GM18867 (cell line): ENCODE results near the gene CACNB4.
"Not testable (repeated sequence)": the region's sequence is repeated elsewhere in the genome, so short reads cannot be mapped to it uniquely, and the experiment has no call there.

ENCODE experiments used
- ATAC-seq: cut with Tn5 transposase; IDR thresholded peaks from one replicate; pipeline ENCODE4 v1.9.1; 2021; ENCODE audit warnings: mild to moderate bottlenecking, moderate library complexity; ENCODE audit not compliant: unreplicated experiment

The CACNB4 gene

DNA sequence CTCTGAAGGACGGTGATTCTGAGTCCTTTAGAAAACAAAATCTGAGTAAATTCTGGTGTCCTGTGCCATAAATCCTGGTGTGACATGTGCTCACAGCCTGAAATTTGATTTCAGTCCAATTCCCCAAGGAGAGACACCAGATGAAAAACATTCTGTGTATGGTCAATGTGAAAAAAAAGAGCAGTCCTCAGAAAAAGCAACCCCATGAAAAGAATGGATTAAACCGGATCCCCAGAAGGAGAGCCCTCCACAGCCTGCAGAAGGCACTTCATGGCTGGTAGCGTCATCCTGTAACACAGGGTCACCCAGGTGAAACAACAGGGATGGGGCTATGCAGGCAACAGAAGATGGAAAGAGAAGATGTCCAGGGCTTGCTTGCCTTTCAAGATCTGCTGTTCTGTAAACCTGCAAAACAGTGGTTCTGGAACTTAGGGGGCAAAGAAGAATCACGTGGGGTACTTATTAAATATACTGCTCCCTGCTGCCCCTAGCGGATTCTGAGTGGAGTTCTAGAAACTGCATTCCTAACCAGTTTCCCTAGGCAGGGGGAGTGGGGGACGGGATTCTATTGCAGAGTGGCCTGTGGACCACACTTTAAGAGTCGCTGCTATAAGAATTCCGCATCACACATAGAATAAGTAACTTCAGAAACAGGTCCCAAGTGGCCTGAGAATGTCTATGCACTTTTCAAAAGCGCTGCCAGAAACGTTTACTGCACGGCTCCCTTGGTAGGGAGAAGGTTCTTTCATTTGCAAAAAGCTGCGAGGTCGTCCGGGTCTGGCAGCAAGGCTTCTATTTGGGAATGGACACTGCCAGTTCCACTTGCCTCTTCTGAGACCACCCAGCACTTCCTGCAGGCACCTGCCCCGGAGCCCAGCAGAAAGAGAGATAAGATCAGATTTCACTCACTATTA, 151.7 kb downstream of the CACNB4 start:
- ATAC-seq, result peak; percentile 70

DNA sequence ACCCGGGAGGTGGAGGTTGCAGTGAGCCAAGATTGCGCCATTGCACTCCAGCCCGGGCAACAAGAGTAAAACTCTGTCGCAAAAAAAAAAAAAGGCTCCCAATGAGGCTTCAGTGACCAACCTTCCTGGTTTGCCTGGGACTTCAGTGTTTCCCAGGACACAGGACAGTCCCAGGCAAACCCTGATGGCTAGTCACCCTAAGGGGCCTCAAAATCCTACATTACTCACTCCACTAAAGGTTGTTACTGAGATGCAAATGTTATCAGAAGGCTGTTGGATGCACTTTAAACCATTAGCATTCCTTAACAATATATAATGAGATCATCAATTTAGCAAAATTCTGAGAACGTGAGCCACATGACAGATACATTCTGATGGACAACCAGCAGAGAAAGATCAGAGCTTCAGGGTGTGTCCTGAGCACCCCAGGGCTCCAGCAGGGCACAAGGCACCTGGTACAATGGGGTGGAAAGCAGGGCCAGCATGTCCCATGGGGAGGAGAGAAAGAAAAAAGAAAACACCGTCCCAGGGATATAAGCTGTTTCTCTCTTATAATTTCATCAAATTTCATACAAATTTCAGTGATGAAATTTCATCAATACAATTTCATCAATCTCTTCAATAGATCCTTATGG, 152.5 kb downstream of the CACNB4 start:
- ATAC-seq, result no peak

DNA sequence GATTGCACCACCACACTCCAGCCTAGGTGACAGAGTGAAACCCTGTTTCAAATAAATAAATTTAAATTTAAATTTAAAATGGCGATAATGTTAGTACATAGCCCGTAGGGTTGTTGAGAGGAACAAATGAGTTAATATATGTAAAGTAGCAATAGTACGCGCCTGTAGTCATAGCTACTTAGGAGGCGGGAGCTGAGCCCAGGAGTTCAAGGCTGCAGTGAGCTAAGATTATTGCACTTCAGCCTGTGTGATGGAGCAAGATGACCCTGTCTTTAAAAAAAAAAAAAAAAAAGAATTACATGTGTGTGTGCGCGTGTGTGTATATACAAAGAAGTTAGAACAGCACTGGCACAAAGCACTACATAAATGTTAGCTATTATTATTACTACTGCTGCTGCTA, 153.2 kb downstream of the CACNB4 start:
- no peak for ATAC-seq

DNA sequence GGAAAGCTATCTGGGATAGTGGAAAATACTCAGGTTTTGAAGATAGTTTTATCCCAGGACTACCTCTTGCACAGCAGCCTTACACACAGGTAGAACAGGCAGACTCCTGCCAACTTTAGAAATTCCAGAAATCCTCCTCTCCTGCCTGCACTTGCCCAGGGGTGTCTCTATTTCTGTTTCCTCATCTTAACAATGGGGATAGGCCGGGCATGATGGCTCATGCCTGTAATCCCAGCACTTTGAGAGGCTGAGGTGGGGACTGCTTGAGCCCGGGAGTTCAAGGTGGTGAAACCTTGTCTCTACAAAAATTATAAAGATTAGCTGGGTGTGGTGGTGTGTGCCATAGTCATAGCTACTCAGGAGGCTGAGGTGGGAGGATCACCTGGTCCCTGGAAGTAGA, 153.7 kb downstream of the CACNB4 start:
- ATAC-seq, result no peak

DNA sequence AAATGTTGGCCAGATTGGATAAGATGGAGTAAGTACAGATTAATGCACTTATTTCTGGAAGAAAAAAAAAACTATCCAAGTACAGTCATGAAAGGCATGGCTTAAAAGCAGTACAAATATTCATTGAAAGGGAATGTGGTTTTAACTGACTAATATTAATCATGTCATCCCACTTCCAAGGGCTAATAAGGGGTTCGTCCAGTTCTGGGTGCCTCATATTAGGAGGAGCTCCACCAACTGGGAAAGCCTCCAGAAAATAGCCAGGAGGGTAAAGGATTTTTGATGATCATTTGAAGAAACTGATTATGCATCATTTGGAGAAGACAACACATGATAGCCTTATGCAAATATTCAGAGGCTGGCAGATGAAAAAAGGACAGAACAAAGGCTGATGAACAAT, 155.4 kb downstream of the CACNB4 start:
- no peak for ATAC-seq

DNA sequence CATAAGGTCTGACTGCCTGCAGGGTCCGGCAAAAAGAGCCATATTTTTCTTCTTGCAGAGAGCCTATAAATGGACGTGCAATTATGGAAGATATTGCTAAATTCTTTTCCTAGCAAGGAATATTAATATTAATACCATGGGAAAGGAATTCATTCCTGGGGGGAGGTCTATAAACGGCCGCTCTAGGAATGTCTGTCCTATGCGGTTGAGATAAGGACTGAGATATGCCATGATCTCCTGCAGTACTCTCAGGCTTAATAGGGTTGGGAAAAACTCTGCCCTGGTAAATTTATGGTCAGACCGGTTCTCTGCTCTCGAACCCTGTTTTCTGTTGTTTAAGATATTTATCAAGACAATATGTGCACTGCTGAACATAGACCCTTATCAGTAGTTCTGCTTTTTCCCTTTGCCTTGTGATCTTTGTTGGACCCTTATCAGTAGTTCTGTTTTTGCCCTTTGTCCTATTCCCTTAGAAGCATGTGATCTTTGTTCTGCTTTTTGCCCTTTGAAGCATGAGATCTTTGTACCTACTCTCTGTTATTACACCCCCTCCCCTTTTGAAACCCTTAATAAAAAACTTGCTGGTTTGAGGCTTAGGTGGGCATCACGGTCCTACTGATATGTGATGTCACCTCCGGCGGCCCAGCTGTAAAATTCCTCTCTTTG, 156.2 kb downstream of the CACNB4 start:
- not testable (repeated sequence) for ATAC-seq

DNA sequence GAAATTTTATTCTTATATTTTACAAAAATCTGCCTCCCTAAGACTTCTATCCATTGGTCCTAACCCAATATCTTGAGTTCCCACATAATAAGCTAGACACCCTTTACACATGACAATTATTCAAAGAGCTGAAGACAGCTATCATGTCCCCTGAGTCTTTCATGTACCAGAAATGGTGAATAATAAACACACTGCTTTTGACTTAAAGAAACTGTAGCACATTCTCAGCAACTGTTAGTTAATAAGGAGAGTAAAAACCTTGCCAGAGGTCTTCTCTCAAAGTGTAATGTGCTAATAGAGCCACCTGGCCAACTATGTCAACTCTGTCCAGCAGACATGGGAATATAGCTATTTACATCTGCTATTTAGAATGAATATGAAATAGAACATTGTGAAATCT, 160.9 kb downstream of the CACNB4 start:
- ATAC-seq, result no peak

DNA sequence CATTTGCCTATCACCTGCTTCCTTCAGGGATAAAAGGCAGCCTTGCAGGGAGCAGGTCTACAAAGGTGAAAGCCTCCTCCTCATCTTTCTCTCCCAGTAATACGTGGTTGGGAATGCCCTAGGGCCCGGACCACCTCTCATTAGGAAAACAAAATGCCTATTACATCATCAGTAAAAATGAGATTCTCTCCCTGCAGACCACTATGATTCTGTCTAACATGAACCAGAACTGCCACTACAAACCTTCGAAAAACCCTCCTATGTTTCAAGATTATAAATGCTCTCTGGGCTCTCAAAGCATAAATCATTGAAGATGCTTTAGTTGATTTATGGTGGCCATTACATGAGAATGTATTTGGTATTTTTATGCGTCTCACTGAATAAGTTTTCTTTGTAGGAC, 162.2 kb downstream of the CACNB4 start:
- no peak for ATAC-seq

DNA sequence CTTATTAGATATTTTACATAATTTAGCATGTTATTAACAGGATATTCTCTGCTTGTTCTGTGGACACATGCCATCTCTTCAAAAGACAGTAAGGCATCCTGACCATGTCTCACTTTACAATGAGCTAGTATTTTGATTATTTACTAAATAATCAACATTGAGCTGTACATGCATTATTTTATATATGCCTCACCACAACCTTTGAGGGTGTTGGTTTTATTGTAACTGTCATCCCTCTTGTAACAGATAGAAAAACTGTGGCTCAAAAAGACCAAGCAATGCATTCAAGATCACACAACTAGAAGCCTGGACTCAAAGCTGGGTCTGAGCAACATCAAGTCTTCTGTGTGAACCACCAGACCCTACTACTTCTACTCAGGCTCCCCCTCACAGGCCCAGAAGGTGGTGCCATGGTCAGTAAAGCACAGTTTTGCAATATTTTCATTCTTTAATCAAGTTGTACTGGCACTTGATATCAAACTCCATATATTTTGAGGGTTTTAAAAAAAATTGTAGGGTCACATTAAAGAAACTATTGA, 165.5 kb downstream of the CACNB4 start:
- no peak for ATAC-seq

DNA sequence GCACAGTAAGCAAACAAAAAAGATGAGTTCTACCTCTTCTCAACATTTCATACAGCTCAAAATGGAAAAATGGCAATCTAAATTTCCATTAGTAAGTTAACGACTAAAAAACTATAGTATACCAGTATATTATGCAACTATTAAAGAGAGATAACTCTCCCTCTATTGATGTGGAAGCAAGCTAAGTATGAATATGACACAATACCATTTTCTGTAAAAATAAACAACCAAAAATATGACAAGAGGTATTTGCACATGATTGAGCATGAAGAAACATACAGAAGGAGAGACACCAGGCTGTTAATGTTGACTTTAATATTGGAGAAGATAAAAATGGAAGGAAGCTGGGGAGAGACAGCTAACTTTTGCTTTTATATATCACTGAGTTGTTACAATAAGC, 167.1 kb downstream of the CACNB4 start:
- ATAC-seq, result no peak

DNA sequence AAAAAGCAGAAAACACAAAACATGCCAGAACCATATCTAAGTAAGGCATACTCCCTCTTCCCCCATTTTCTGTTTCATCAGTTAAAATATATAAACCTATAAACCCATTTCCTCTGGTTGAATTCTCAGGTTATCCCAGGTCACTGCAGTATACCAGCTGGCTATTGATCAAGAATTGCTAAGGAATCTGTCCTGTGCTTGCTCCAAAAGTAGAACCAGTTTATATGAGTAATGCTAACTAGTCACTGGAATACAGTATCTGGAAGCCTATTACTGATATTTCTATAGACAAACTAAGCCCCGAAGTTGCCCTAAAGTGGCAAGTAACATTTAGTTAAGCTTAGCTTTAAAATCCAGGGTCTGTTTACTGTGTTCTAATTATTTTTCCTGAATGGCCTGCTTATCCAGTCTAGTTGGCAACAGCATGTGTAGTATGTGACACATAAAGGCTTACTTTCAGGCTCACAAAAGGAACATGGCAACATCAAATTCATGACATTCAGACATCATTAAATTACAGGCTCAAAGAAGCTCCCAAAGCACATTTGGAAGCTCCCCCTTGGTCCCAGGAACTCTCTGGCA, 167.7 kb downstream of the CACNB4 start:
- ATAC-seq, result no peak

DNA sequence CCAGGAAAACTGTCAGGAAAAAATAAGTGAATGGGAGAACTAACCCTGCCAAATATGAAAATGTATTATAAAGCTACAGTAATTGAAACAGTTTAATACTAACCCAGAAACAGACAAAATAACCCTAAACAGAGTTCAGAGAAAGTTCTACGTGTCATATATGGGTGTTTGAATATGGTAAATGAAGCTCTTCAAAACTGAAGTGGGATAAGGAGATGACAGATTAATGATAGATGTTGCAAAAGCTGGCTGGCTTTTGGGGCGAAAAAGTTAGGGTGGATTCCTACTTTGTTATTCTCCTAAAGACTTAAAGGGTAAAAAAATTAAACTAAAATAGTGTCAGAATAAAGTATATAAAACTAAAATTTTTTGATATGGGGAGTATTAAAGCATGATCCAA, 168.8 kb downstream of the CACNB4 start:
- no peak for ATAC-seq

DNA sequence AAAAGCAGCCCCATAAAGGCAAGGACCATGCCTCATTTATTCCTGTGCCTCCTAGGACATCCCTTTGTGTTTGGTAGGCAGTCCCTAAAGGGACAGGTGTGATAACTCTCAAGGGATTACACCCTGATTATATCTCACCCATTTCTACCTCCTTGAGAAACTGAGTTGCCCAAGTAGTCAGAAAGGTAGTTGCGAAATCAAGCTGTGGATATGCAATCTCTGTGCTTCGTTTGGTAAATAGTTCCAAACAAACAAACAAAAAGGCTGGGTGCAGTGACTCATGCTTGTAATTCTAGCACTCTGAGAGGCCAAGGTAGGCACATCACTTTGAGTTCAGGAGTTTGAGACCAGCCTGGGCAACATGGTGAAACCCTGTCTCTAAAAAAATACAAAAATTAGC, 170.5 kb downstream of the CACNB4 start:
- ATAC-seq, result no peak

DNA sequence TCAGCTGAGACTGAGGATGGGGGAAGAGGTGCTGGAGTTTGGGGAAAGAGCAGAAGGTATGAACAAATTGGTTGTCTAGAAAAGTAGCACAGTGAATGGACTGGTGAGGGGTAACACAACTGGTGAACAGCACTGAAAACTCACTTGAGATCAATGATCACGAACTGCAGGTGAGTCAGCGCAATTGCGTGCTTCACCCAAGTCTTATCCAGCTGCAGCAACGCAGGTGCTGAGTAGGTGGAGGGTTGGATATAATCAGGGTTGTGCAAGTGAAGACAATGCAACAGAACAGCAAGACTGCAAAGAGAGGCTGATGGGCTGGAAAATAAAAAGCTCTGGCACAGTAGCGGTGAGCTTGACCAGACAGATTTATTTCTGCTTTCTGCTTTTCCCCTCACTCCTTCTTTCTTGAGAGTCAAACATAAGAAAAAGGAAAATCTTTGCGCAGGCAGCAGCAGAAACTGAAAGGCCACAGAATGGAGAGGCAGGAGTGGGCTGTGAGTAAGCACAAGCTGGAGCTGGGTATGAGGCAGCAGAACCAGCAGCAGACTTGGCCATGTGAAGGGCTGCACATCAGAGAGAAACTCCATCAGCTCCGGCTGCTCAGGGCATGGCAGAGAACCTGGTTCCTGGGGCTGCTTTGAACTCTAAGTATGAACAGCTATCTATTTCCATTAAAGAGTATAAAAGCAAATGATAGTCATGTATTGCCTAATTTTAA, 171.2 kb downstream of the CACNB4 start:
- no peak for ATAC-seq

DNA sequence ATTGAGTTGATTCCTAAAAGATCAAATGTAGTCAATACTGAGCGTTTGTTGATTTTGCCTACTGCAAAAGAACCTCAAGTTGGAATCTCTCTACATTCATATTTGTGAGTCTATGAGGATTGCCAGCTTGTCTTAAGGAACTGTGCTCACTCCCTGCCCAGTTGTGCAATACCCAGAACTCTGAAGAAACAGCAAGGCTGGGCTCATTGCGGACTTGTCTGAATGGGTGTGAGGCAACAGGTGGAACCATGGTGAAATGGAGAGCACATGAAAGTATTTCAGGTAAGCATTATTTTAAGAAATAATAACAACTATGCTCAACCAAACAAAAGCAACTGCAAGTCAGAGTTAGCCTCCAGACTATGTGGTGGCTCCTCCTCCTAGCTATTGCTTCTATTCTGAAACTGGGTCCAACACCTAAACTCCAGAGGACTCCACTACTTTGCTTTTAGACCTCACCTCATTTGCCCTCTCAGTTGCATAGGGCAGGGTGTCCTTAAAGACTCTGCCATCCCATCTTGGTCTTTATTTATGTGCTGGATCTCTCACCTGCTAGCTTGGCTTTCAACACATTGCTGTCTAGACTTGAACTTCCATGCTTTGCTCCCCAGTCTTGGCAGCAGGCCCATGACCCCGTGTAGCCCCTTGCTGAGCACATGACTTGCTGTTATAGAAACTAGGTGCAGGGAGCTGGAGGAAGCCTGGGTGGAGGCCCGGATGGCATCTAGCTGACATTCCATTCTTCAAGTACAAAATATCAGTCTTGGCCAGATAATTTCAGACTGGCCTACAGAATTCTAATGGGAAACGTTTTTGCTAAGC, 175.8 kb downstream of the CACNB4 start:
- no peak for ATAC-seq

DNA sequence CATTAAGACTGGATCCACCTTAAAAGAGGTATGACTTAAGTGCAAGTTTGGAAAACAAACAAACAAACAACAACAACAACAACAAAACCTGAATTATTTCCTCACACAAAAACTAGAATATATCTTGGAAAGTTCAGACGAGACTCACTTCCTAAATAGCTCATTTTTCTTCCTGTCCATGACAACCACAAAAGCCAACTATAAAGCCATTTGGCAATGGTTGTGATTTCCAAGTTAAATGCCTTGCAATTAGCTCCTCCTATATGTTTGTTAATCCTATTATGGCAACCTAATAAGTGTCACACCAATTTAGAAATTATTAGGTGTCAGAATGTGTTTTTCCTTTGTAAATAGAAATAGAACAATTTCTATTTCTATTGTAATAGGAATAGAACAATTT, 179.1 kb downstream of the CACNB4 start:
- no peak for ATAC-seq

DNA sequence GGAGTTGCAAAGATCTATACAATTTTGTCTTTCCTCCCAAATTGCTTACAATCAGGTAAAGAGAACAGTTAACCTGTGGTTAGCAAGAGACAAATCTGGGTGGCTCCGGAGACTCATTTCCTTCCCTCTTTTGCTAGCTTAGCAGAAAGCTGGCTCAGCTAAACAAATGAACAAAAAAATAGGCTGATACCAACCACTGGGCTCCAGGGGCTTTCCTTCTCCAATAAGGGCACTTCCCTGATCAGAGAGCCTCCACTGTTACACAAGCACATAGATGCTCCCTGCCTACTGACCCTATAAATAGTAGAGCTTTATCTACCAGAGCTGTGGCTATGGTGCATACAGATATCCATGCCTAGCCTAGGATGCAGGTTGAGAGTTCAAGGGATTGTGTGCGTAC, 180.5 kb downstream of the CACNB4 start:
- ATAC-seq, result no peak

DNA sequence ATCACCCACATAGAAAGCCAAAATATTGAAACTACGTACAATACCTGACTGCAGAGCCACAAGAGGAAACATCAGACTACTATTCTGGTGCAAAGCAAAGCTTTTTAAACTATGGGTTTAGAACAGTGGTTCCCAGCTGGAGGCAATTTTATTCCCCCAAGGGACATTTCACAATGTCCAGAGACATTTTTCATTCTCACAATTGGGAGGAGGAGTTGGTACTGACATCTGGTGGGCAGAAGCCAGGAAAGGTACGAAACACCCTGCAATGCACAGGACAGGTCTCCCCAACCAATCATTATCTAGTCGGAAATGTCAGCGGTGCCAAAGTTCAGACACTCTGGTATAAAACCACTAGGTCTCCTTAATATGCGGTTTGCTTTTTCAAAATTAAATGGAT, 182.2 kb downstream of the CACNB4 start:
- no peak for ATAC-seq

DNA sequence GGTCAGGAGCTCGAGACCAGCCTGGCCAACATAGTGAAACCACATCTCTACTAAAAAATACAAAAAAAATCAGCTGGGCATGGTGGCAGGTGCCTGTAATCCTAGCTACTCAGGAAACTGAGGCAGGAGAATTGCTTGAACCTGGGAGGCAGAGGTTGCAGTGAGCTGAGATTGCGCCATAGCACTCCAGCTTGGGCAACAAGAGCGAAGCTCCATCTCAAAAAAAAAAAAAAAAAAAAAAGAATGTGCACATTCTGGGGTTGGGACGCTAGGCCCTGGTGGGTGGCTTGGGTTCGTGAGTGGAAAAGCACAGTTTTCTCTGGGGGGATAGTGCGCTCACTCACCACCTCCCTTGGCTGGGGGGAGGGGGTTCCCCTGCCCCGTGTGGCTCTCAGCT, 183.2 kb downstream of the CACNB4 start:
- not testable (repeated sequence) for ATAC-seq
